Ovary (tissue), 9 donors: ENCODE measurements around the gene STIM2. TPM values are rescaled to one million over a fixed set of nuclear protein-coding genes. Genes with fewer than 3 reads are reported as not detected.

Source experiments
- DNase-seq, 5 donors: peaks; one replicate each; pipeline ENCODE4 v3.0.0-alpha.2; 2019 to 2020
- H3K27ac ChIP-seq, 2 donors: fragments of 200-600 bp; one replicate each; pipeline versions ENCODE4 v1.5.1 to v1.8.0; 2019 to 2022
- H3K27me3 ChIP-seq: fragments of 200-600 bp; one replicate; pipeline ENCODE4 v1.8.0; 2022
- H3K36me3 ChIP-seq: fragments of 200-600 bp; sonication (generic); one replicate; pipeline ENCODE4 v1.5.1; 2019
- H3K4me1 ChIP-seq: one replicate; pipeline ENCODE4 v1.8.1; 2013; ENCODE audit warnings: mild to moderate bottlenecking, moderate library complexity; ENCODE audit not compliant: insufficient read depth
- H3K4me3 ChIP-seq: fragments of 200-600 bp; sonication (generic); one replicate; pipeline ENCODE4 v1.5.1; 2017
- H3K9me3 ChIP-seq, 2 donors: fragments of 200-600 bp in 1 of 2; sonication (generic) in 1 of 2; one replicate each; pipeline versions ENCODE4 v1.5.1 to v1.8.1; 2013 to 2019; ENCODE audit warnings: mild to moderate bottlenecking in 1 of 2, moderate library complexity in 1 of 2
- EP300 ChIP-seq: sonication (generic); formaldehyde crosslinking; IDR thresholded peaks from one replicate; pipeline ENCODE4 v1.6.1; 2017; ENCODE audit warnings: antibody characterized with exemption
- POLR2A ChIP-seq: fragments of 450-650 bp; IDR thresholded peaks from one replicate; pipeline ENCODE4 v1.6.1; 2017; ENCODE audit warnings: antibody characterized with exemption, mild to moderate bottlenecking, moderate library complexity
- WGBS, 3 donors: extraction: QIAGEN DNeasy Blood & Tissue Kit in 1 of 3; methylation state at CpG; one replicate each; pipeline versions ENCODE4 v1.1.5 to v1.1.7; 2013 to 2017; 5-methylcytosine and 5-hydroxymethylcytosine counted together
- intact Hi-C, 4 donors: fragments of 100-400 bp; cut with DNase I; formaldehyde crosslinking; loops; one replicate each; pipeline versions ENCODE4 v1.11.0 to v1.15.1; 2022 to 2023
- polyA plus RNA-seq, 2 donors: library from polyadenylated mRNA; stranded (reverse); fragments of 200-250 nt in 1 of 2; fragments of 350-450 nt in 1 of 2; fragmentation: Illumina TruSeq in 1 of 2; extraction: RNeasy Lipid Tissue Mini Kit (QIAGEN cat#74804) in 1 of 2; gene quantifications; one replicate each; pipeline ENCODE4 v1.2.3, GENCODE V29; 2013 to 2014
- total RNA-seq, 7 donors: library from RNA; depleted of rRNA in 2 of 7; stranded (reverse); fragments of >200 nt in 2 of 7; fragmentation: NEBNext Ultra II Directional in 3 of 7; extraction: Animal tissue kit (Norgen Biotek cat#: 25700) in 3 of 7; gene quantifications; one replicate each; pipeline versions ENCODE4 v1.1.0 to v1.2.4, GENCODE V29; 2016 to 2023
- TF ChIP-seq, protein P1 (sequence below), 3 donors: fragments of 450-650 bp in 2 of 3; fragments of 200-600 bp in 1 of 3; IDR thresholded peaks; one replicate each; pipeline versions ENCODE4 v1.5.1 to v1.8.0; 2016 to 2022; ENCODE audit warnings: antibody characterized with exemption in 3 of 3, mild to moderate bottlenecking in 1 of 3
- donor health status: DM: no; HTN: no; CAD: no; lungs with moderate emphysema.
- donor health status: DM: no; HTN: no; CAD: no.
- donor health status: Bipolar disorder and iron deficiency.
- donor health status: DM: yes; HTN: yes; CAD: no.
- donor health status: DM: no; HTN: no; CAD: no.
- donor health status: DM: yes; HTN: yes; CAD: no.

STIM2 gene
- total and polyA plus RNA-seq, 9 donors = 24.0 to 47.9 (median 38.8) TPM

DNA sequence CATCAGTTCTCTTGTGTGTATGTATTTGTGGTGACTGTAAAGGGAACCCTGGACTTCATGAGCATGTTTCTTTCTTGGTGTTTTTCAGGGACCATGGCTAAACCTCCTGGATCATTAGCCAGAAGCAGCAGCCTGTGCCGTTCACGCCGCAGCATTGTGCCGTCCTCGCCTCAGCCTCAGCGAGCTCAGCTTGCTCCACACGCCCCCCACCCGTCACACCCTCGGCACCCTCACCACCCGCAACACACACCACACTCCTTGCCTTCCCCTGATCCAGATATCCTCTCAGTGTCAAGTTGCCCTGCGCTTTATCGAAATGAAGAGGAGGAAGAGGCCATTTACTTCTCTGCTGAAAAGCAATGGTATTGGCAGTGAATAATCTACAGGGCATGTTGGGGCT, 157.0 kb downstream of the STIM2 start:
- intact Hi-C loops = loop anchor here in 1 of 4 donors (10.0 kb wide), 1 partner anchor 553 kb away; no protein-coding TSS in a partner anchor
- no peak overlapping the region for H3K27ac ChIP-seq
- H3K4me3 ChIP-seq = no peak overlapping the region
- H3K4me1 ChIP-seq = no peaks in the 10 kb centered on the region
- no peaks in the 10 kb centered on the region for H3K36me3 ChIP-seq
- no peak for DNase-seq
- no peaks in the 10 kb centered on the region for H3K9me3 ChIP-seq
- 96 to 98% (median 97%) methylated on average over 12 of the region's 12 CpGs for WGBS, 3 donors
- H3K27me3 ChIP-seq = no peaks in the 10 kb centered on the region
- TF ChIP-seq POLR2A (no peak), EP300 (no peak)
- TF ChIP-seq, protein P1, sequence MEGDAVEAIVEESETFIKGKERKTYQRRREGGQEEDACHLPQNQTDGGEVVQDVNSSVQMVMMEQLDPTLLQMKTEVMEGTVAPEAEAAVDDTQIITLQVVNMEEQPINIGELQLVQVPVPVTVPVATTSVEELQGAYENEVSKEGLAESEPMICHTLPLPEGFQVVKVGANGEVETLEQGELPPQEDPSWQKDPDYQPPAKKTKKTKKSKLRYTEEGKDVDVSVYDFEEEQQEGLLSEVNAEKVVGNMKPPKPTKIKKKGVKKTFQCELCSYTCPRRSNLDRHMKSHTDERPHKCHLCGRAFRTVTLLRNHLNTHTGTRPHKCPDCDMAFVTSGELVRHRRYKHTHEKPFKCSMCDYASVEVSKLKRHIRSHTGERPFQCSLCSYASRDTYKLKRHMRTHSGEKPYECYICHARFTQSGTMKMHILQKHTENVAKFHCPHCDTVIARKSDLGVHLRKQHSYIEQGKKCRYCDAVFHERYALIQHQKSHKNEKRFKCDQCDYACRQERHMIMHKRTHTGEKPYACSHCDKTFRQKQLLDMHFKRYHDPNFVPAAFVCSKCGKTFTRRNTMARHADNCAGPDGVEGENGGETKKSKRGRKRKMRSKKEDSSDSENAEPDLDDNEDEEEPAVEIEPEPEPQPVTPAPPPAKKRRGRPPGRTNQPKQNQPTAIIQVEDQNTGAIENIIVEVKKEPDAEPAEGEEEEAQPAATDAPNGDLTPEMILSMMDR (IDR thresholded peaks at IDR 0.05) = no peak

DNA sequence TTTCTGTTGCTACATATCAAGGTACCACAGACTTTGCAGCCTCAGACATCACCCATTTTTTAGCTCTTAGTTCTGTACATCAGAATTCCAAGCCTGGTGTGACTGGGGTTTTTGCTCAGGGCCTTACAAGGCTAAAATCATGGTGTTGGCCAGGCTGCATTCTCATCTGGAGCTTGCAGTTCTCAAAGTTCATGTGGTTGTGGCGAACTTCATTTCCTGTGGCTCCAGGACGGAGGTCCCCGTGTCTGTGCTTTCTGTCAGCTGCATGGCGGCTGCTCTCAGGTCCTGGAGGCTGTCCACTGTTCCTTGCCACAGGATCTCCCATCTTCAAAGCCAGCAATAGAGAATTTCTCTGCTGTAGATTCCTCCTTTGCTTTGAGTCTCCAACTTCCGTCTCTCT, 157.4 kb downstream of the STIM2 start:
- WGBS, 3 donors = 93 to 97% (median 95%) methylated on average over 5 of the region's 5 CpGs
- no peak for DNase-seq
- Histone ChIP-seq H3K27me3 (no peaks in the 10 kb centered on the region), H3K4me3 (no peak overlapping the region), H3K4me1 (no peaks in the 10 kb centered on the region), H3K27ac (no peak overlapping the region), H3K9me3 (no peaks in the 10 kb centered on the region), H3K36me3 (no peaks in the 10 kb centered on the region)
- intact Hi-C loops = loop anchor here in 1 of 4 donors (10.0 kb wide), 1 partner anchor 553 kb away; no protein-coding TSS in a partner anchor
- TF ChIP-seq, protein P1 (IDR thresholded peaks at IDR 0.05) = no peak
- TF ChIP-seq EP300 (no peak), POLR2A (no peak)

DNA sequence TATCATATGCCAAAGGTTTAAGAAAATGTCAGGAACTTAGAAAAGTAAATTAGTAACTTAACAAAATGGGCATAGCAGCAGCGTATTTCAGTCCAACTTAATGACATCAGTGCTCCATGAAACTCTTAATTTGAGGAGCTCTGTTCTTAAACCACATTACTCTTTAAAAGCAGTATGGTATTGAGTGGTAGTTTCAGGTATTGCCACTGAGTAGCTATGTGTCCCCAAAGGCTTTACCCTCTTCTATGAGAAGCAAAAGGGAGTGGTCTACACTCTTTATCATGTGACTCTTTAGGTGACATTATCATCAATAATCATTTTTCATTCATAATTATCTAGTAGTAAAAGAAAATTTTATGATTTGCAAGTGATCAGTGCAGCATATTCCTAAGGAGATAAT, 158.3 kb downstream of the STIM2 start:
- H3K9me3 ChIP-seq = no peaks in the 10 kb centered on the region
- 92 to 100% (median 95%) methylated on average over 1 of the region's 1 CpG for WGBS, 3 donors
- no peaks in the 10 kb centered on the region for H3K36me3 ChIP-seq
- no peak overlapping the region for H3K27ac ChIP-seq
- TF ChIP-seq POLR2A (no peak), EP300 (no peak)
- TF ChIP-seq, protein P1 (IDR thresholded peaks at IDR 0.05) = no peak
- DNase-seq = no peak
- H3K4me1 ChIP-seq = no peaks in the 10 kb centered on the region
- intact Hi-C loops = loop anchor here in 1 of 4 donors (10.0 kb wide), 1 partner anchor 554 kb away; no protein-coding TSS in a partner anchor
- H3K27me3 ChIP-seq = no peaks in the 10 kb centered on the region
- H3K4me3 ChIP-seq = no peak overlapping the region

DNA sequence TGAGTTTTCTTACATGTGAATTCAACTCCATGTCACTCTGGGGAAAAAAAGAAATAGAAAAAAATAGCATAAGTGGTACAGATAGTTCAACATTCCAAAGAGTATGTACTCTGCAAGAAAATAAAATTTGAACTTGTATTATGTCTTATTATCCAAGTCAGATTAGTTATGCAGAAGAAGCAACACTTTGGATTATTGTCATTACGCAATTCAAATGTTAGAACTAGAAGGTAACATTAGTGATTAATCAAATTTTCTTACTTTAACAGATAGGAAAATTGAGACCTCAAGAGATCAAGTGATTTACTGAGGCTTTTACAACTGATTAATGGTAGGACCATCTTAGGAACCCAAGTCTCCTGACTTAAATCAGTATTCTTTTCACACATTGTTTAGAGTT, 159.1 kb downstream of the STIM2 start:
- H3K9me3 ChIP-seq = no peaks in the 10 kb centered on the region
- H3K36me3 ChIP-seq = no peaks in the 10 kb centered on the region
- DNase-seq = no peak
- 95 to 100% (median 98%) methylated on average over 1 of the region's 1 CpG for WGBS, 3 donors
- no peak overlapping the region for H3K27ac ChIP-seq
- H3K4me3 ChIP-seq = no peak overlapping the region
- H3K27me3 ChIP-seq = no peaks in the 10 kb centered on the region
- no peaks in the 10 kb centered on the region for H3K4me1 ChIP-seq
- TF ChIP-seq EP300 (no peak), POLR2A (no peak)
- TF ChIP-seq, protein P1 (IDR thresholded peaks at IDR 0.05) = no peak
- intact Hi-C loops = loop anchor here in 1 of 4 donors (10.0 kb wide), 1 partner anchor 555 kb away; no protein-coding TSS in a partner anchor
